ENCODE results near the gene CD52.

DNA sequence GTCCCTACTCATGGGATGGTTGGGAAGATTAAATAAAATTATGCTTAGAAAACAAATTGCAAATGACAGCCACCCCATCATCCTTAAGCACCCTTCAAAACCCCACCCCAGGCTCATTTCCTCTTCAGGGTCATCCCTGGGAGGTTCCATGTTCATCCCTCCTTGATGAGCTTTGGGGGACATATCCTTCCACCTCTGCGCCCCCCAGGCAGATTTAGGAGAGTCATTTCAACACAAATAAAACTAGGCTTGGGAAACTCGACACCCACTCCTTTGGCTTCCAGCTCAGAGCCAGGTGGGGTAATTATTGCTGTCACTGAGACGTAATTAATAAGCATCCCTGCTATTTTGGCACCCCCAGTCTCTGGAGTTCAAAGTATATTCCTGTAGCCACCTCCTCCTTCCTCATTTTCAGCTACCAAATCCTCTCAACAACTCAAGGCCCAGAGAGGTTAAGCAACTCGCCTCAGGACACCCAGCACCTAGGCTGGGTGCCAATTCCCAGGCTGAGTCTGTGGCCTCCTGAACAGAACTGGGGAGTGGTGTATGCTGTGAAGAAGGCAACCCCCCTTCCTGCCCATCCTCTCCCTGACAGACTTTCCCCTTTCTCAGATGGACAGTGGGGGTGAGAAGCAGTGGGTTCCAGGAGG is 35.6 kb downstream of the CD52 start:
- TF ChIP-seq CTCF (conservative IDR thresholded peaks at IDR 0.05; ENCODE audit: low read depth in 2 of 2): no peak
- TF ChIP-seq CREB1 (CRISPR knock-in tag; IDR thresholded peaks at IDR 0.05; ENCODE audit: low read depth): no peak
- TF ChIP-seq EZH2 (IDR thresholded peaks at IDR 0.05; ENCODE audit: low read depth, unreplicated experiment): no peak
- no peak for TF ChIP-seq JUNB (IDR thresholded peaks at IDR 0.05; ENCODE audit: unreplicated experiment)
- no peak for TF ChIP-seq POLR2AphosphoS5 (IDR thresholded peaks at IDR 0.05; ENCODE audit: low read depth)
- no peak for TF ChIP-seq EZH2phosphoT487 (IDR thresholded peaks at IDR 0.05; ENCODE audit: unreplicated experiment)
- TF ChIP-seq, protein P1, sequence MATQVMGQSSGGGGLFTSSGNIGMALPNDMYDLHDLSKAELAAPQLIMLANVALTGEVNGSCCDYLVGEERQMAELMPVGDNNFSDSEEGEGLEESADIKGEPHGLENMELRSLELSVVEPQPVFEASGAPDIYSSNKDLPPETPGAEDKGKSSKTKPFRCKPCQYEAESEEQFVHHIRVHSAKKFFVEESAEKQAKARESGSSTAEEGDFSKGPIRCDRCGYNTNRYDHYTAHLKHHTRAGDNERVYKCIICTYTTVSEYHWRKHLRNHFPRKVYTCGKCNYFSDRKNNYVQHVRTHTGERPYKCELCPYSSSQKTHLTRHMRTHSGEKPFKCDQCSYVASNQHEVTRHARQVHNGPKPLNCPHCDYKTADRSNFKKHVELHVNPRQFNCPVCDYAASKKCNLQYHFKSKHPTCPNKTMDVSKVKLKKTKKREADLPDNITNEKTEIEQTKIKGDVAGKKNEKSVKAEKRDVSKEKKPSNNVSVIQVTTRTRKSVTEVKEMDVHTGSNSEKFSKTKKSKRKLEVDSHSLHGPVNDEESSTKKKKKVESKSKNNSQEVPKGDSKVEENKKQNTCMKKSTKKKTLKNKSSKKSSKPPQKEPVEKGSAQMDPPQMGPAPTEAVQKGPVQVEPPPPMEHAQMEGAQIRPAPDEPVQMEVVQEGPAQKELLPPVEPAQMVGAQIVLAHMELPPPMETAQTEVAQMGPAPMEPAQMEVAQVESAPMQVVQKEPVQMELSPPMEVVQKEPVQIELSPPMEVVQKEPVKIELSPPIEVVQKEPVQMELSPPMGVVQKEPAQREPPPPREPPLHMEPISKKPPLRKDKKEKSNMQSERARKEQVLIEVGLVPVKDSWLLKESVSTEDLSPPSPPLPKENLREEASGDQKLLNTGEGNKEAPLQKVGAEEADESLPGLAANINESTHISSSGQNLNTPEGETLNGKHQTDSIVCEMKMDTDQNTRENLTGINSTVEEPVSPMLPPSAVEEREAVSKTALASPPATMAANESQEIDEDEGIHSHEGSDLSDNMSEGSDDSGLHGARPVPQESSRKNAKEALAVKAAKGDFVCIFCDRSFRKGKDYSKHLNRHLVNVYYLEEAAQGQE (IDR thresholded peaks at IDR 0.05; ENCODE audit: unreplicated experiment): no peak
- TF ChIP-seq, protein P2, sequence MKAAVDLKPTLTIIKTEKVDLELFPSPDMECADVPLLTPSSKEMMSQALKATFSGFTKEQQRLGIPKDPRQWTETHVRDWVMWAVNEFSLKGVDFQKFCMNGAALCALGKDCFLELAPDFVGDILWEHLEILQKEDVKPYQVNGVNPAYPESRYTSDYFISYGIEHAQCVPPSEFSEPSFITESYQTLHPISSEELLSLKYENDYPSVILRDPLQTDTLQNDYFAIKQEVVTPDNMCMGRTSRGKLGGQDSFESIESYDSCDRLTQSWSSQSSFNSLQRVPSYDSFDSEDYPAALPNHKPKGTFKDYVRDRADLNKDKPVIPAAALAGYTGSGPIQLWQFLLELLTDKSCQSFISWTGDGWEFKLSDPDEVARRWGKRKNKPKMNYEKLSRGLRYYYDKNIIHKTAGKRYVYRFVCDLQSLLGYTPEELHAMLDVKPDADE (IDR thresholded peaks at IDR 0.05): no peak
- TF ChIP-seq ZNF331 (CRISPR knock-in tag; IDR thresholded peaks at IDR 0.05; ENCODE audit: low read depth): no peak
- no peak for TF ChIP-seq STAT1 (IDR thresholded peaks at IDR 0.05; ENCODE audit: unreplicated experiment)
- TF ChIP-seq ZNF114 (CRISPR knock-in tag; IDR thresholded peaks at IDR 0.05): no peak
- no peak for TF ChIP-seq NANOG (IDR thresholded peaks at IDR 0.05; ENCODE audit: borderline replicate concordance)
